Measurements from ENCODE around the gene TFEB.
A peak's percentile ranks its signal among the peaks of the same experiment; 100 is the strongest.

The TFEB gene

DNA sequence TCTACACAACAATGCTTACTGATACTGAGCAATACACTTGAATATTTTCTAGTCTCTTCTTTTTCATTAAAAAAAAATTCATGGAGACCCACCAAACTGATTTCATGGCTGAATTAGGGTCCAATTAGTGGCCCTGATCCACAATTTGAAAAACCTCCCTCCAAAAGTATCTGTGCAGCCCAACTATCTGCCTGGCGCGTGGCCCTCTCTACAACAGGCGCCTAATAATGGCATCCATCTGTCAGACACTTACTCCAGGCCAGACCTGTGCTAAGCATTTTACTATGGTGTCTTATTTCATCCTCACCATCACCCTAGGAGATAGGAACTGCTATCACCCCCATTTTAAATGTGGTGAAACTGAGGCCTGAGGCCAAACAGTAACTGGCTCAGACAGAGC is 14.0 kb downstream of the TFEB start:
- DNase-seq: no peak

DNA sequence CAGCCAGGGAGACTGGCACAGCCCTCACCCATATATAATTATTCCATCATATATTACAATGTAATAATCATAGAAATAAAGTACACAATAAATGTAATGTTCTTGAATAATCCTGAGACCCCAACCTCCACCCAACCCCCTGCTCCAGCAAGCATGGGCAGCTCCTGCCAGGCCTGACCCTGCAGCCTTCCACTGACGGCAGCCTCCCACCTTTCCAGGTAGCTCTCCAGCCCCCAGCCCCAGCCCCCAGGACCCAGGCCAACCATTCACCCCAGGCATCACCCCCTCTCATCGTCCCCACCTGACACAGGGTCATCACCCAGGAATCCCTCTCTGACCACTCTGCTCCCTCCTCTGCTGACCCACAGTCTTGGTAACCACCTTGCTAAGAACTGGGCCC is 14.6 kb downstream of the TFEB start:
- DNase-seq: no peak

DNA sequence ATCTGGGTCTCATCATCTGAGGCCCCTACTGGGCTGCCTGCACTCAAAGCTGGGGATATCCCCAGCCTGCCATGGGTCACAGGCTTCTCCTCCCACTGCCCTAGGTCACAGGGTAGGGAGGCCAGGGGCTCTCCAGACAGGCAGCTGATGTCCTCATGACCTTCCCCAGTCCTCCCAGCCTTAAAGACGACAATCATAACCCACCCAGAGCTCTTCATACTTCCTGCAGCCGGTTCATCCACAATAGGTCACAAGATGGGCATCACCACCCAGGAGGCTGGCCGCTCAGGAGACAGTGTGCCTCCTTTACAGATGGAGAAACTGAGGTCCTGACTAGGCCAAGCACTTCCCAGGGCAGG is 15.2 kb downstream of the TFEB start:
- DNase-seq: peak; percentile 84

DNA sequence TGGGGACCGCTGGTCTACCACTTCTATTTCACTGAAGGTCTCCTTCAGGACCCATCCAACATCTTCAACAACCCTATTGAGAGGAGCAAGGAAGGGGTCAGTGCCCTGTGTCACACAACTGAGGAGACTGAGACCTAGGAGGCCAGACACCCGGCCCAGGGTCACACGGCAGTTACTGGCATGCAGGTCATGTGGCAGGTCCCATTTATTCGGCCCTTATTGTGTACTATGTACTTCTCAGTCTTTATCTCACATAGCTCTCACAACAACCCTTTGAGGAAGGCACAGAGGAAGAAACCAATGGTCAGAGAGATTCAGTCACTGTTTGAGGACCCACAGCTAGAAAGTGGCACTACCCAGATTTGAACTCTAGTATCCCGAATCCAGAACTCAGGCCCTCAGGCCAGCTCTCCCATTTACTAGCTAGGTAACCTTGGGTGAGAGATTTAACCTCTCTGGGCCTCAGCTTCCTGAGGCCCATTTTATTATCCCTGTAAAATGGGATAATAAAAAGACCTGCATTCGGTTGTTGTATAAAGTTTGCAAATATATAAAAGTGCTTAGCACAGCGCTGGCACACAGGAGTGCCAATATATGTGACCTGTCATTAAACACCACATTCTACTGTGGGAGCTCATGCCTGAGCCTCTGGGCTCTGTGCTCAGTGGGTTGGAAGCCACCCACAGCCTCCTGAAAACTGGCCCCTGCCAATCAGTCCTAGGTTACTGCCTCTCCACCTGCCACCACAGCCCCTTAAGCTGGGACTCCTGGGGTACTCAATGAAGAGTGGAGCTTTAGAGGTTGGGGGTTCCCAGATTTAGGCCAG is 15.8 kb downstream of the TFEB start:
- no peak for DNase-seq

DNA sequence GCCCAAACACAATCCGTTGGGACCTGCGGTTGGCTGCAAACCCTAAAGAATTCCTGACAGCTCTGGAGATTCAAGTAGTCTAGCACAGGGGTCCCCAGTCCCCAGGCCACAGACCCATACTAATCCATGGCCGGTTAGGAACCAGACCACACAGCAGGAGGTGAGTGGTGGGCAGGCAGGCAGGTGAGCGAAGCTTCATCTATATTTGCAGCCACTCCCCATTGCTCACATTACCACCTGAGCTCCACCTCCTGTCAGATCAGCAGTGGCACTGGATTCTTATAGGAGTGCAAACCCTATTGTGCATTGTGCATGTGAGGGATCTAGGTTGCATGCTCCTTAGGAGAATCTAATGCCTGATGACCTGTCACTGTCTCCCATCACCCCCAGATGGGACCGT is 16.6 kb downstream of the TFEB start:
- no peak for DNase-seq

DNA sequence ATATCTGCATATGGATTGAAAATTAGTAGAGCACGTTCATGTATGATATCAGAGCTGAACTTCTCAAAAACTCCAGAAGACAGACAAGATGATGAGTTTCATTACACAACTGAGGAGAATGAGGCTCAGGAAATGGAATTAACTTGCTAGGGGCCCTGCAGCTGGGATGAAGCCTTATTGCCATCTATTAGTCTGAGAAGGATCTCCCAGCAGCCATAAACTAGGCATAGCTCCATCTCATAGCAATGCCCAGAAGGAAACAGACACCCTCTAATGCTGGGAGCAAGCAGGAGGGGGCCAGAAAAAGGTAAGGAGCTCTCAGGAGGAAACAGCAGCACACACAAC is 18.0 kb downstream of the TFEB start:
- DNase-seq: peak; percentile 34

DNA sequence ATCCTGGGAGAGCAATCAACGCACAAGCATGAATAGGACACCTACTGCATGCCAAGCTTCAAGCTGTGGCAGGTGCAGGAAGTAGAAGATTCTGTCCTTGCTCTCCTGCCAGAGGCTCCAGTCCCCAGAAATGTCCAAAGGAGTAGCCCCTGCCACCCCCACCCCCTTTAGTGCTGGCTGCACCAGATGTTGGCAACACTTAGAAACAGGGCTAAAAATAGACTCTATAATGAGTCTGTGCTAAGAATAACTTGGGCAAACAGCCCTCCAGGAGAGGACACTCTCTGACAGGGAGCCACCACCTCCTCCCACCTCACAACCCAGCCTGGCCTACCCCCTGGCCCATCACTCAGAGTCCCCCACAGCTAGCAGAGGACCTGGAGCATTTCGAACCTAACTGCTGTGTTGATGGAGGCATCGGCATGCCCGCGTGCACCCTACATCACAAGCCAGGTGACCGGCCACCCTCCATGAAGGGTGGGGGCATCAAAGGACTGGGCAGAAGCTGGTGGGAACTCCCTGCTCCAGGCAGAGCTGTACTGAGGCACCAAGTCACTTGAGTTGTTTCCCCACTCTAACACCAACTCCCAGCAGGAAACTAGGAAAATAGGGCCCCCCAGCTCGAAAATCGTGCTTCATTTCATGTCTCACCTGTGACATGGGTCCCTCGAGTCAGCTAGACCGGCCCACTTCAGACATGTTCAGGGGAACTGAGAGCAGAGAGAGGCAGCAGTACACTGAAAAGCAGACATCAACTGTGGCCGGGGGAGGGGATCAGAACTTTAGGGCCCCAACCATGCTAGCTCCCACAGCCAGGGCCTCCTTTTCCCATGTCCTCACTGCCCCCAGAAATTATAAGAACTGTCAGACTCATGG is 18.7 kb downstream of the TFEB start:
- DNase-seq: no peak

DNA sequence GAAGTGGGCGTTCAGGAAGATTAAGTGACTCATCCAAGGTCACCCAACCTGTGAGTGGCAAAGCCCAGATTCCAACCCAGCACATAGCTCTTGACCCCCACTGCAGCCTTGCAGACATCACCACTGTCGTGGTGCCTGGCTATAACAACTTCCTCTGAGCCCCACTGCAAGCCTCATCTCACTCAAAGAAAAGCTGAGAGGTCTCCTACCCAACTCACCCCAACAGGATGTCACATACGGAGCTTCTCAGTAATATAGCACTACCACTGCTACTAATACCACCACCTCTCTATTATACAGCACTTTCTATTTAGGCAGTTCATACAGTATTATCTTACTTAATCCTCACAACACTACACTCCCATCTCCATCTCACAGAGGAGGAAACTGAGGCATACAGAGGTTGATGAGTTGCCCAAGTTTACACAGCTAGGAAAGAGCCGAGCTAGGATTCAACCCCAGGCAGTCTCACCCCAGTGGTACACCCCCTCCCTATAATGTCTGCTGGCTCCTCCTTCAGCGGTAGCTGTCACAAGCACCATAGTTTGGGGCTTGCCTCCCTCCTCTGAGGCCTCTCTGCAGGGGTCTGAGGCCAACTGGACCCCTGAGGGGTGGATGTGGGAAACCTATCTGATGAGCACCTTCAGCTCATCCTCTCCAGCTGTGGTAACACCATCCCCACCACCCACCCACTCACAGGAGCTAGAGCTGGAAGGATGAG is 19.5 kb downstream of the TFEB start:
- DNase-seq: no peak

DNA sequence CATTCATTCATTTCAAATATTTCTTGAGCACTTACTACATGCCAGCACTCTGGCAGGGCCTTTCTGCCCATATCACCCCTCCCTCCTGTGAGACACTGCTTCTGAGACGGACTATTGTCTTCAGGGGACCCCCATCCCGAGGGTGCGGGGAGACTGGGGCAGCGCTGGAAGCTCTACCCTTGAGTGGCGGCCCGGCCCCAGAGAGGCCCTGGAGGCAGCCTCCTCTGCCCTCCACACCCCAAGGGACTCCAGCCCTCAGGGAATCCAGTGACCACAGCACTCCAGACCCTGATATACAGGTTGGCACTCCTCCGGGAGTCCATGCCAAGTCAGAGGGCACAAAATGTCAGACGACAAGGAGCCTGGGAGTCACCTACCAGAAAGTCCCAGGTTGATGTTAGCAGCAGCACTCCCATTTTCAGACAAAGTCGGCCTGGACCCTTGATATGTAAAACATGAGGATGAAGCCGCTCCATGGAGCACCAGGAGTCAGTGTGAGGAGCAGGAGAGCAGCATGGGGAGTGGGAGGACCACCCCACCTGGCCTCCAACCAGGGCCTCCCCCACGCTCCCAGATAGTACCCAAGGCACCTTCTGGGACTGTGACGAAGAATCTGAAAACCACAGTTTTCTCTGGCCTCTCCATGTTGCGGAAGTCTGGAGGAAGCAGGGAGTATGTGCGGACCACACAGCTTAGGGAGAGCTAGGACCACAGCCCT is 20.7 kb downstream of the TFEB start:
- no peak for DNase-seq

DNA sequence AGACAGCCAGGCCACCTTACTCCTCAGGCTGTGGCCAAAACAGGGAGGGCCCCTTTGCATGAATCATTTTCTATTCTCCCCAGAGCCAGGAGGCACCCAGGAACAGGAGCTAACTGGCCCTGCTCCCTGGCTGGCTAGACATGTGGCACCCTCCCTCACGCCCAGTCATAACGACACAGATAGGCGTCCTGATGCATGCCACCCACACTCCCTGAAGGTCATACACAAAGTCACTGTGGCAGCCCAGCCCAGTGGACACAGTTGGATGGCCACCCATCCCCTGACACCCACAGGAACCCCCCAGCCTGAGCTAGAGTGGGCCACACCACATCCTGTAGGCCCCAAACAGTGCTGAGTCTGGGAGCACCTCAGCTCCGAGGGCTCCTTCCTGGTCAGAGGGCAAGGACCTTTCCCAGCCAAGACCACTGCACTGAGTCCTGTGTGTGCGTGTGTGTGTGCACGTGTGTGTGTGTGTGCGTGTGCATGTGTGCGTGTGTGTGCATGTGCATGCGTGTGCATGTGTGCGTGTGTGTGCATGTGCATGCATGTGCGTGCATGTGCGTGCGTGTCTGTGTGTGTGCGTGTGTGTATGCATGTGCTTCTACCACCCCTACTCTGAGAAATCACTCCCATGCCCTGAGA is 21.6 kb downstream of the TFEB start:
- peak; percentile 66 for DNase-seq

DNA sequence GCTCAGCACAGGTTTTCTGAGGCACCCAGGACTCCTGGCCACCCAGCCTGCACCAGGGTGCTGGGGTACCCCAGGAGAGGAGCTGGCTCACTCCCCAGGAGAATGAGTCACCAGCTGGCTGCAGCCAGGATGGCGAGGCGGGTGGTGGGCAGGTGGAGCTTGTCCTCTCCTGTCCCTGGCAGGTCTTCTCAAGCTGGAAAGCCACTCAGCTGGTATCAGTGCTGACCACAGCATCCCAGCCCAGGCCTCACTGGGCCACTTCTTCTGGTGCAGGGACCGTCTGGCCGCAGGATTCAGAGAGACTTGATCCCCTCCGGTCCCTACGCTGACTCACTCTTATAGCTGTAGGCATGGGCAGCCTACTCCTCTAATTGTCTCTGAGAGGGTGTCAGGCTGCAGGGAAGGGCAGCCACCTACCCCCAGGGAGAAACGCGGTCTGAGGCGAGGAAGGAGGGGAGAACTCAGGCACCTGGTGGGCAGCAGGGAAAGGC is 22.2 kb downstream of the TFEB start:
- DNase-seq: no peak

DNA sequence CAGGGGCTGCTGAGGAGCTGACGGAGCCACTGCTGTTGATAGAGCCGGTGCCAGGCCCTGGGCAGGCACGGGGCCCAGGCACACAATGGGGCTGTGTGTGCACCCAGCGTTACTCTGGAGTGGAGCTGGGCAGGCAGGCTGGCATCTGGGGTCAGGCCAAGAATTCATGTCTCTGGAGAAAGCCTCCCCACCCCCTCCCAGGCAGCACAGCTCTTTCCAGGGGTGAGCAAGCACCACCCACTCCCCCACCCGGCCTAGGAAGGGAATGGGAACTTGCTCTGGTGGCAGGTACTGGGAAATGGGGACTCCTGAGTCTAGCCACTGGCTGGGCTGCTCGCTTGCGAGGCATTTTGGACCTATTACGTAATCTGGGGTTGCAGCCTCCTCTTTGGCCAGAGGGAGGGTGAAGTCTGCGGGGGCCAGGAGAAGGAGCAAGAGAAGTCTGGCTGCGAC is 22.7 kb downstream of the TFEB start:
- DNase-seq: no peak

DNA sequence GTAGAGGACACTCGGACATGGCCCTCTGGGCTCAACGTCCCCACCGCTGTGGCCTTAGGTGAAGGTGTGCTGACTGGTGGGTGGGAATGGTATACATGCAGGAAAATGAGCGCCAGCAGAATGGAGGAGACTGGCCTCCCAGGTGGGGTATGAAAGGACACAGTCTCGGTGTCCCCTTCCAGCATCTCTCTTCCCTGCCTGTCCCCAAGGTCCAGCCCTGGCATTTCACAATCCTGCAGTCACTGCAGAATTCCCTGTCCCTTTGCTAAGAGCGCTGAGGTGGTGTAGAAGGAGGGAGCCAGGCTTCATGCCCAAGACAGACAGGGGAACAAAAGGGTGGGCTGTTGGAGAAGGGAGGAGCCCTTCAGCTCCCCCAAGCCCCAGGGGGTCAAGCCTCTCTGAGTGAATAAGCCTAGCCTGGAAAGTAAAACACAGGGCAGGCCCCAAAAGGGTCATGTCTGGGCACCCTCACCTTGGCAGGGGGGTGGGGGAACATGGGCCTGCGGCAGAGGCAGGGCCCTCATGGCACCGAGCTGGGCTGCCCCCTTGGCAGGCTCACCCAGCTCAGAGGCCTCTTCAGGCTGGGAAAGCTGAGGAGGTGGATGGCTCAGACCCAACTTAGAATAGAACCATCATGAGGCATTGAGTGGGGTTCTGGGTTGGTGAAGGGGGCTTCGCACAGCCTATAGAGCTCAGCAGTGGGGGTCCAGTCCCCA is 23.9 kb downstream of the TFEB start:
- no peak for DNase-seq

DNA sequence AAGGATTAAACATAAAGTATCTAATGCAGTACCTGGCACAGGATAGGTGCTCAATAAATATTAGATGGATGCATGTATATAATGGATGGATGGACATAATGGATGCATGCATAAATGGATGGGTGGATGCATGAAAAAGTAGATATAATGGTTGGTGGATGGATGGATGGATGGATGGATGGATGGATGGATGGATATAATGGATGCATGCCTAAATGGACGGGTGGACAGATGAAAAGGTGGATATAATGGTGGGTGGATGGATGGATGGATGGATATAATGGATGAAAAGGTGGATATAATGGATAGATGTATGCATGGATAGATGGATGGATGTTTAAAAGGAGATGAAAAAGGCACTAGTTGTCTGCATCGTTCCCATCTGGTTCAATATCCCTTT is 26.0 kb downstream of the TFEB start:
- DNase-seq: no peak

DNA sequence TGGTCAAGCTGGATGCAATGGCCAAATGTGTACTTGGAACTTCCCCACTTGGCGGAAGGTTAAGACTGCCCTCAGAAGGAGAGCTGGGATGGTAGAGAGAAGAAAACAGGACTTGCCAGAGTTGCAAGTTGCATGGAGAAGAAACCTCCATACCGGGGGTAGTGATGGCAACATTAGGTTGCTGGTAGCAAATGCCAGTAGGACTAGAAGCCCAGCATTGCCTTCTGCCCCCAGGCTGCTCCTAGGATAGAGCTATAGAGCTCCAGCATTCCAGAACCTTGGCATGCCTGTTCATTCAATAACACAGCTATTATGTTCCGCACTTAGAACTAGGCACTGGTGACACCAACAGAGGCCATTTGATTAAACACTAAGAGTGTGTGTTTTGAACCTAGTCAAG is 26.6 kb downstream of the TFEB start:
- DNase-seq: no peak

DNA sequence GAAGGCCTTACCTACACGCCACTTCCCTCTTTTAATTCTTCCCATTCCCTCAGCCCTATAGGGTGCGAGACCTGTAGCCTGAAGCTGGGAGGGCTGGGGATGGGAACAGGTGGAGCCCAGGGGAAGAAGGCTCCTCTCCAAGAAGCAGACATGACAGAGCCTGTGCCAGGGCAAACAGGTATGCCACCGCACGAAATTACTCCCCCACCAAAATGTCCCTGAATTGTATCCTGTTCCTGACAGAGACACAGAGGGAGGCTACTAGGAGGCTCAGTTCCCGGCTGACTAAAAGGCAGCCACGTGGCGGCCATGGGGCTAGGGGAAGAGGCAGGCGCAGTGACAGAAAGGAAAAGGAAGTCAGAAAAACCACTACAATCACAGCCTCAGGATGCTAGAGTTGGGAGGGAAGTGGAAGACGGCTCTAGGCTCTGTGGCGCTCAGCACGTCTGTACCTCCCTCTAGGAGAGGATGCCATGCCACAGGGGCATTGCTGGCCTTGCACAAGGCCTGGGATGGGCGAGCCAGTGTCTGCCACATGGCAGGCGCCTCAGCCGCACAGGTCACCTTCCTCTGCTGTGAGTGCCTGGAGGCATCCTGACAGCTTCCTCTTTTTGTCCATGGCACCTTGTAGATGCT is 27.7 kb downstream of the TFEB start:
- DNase-seq: peak; percentile 83

DNA sequence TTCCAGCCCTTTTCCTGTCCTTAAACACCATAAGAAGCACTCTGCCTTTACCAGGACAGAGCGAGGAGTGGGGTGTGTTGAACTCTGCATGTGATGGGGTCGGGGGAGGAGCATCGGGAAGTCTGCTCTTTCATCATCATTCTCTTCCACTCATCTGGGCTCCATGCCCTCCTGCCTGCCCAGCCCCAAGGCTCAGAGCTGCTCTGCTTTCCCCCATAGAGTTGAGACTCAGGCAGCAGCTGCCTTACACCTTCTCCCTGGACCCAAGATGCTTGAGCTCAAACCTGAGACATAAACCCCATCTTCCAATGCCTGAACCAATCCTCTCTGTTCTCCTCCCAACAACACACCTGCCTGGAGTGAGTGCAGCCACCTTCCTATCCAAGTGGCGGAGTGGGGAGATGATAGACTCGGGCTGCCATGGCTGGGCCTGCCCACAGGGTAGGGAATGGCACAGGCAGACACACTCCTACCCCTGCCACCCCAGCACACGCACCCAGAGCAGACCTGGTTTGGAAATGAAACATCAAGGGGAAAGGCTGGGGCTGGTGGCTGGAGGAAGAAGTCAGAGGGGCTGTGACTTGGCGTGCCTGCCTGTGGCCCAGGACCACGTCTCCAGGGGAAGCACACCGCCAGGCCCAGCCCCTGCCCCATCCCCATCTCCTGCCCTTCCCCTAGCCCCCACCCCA is 28.4 kb downstream of the TFEB start:
- DNase-seq: peak; percentile 71

DNA sequence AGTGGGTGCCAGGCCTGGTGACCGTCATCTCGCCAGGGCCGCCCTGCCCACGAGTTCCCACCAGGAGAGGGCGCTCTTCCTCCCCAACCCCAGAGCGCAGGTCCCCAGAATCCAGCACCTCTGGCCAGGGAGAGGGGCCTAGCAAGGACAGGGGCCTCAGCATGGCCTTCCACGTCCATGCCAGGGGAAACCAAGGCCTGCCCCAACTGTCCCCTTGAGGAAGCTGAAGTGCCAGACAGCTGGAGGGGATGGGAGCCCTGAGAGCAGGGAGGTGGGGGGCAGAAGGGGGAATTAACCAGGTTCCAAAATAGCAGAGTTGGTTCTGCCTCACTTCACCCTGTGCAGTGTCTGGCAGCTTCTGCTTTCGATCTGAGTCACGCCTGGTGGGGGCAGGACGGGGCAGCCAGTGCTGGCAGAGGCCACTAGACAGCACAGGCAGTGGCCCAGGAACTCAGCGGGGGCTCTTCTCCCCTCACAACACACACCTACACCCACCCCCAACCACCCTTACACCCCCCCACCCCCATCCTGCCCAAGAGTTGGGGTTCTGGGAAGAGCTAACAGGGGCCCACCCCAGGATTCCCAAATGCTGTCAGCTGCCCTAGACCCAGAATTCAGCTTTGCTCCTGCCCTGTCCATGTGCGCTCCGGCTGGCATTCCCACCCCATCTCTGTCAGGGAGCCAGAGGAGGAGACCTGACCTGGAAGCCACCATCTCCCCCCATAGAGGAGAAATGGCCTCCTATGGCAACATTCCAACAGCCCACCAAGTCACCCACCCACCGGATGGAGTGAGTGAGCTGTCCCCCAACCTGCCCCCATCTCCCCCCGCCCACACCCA is 29.2 kb downstream of the TFEB start:
- DNase-seq: peak; percentile 92

DNA sequence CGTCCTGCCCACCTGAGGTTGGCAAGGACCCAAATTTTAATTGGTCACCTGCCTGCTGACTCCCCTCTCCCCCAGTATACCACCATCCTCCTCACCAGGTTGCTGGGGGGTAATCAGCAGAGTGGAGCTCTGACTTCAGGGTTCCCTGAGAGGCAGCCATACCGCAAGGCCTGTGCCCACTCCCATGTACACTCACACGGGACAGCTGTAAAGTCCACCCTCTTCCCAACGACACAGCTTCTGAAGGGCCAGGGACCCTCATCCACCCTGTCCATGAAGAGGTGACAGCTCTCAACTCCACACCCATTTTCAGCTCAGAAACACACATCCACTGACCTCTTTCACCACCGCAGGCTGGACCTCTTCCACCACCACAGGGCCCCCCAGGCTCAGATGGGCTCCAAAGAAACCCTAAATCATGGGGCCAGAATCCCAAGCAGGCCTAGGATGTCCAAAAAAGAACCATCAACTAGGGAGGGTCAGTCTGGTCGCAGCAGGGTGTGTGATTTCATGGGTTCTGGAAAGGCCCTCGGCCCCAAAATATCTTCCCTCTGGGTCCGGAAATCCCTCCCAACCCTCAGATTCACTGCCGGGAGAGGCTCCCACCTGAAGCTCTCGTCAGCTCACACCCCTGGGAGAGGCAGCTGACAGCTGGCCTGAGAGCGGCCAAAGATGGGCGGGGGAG is 30.0 kb downstream of the TFEB start:
- DNase-seq: no peak

Data from suppressor macrophage treated with lipopolysaccharide for 4 hours (primary cell).